SH-SY5Y (cell line): ENCODE data around the gene CDH16.

ENCODE experiments used
- GATA2 ChIP-seq: IDR thresholded peaks from 2 replicates; pipeline ENCODE4 v1.6.1; 2011; ENCODE audit warnings: mild to moderate bottlenecking, low read depth, low read length
- GATA3 ChIP-seq: IDR thresholded peaks from 2 replicates; pipeline ENCODE4 v1.6.1; 2011; ENCODE audit warnings: low read depth, mild to moderate bottlenecking, low read length, moderate library complexity

Gene CDH16

DNA sequence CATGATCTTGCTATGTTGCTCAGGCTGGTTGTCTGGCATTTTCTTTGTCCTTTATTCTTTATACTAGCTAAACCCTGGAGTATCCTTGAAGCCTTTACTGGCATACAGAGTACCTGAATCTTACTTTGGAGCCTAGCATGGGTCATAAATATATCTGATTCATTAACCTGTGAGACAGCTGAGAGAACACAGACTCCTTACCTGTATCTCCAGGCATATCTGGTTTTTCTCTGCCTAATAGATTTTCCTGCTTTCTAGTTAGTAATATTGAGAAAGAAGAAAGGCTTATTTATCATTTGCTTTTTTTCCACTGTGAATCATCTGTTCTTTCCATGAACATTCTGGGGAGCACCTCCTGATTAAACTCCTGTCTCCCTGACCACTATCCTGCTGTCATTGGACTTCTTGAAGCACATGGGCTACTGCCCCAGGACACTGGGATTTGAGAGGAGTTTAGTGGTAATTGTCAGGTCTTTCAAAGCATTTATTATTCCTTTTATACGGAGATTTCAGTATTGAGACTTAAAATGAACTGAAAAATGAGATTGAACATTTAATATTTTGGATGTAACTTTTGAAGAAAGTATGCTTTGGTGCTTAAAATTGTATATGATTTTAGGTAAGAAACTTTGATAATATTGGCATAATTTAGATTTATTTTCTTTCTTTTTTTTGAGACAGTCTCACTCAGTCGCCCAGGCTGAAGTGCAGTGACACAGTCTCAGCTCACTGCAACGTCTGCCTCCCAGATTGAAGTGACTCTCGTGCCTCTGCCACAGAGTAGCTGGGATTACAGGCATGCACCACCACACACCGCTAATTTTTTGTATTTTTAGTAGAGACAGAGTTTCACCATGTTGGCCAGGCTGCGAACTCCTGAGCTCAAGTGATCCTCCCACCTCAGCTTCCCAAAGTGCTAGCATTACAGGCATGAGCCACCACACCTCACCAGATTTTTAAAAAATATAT lies 29.8 kb downstream of the CDH16 start:
- no peak for TF ChIP-seq GATA3
- TF ChIP-seq GATA2 = no peak

DNA sequence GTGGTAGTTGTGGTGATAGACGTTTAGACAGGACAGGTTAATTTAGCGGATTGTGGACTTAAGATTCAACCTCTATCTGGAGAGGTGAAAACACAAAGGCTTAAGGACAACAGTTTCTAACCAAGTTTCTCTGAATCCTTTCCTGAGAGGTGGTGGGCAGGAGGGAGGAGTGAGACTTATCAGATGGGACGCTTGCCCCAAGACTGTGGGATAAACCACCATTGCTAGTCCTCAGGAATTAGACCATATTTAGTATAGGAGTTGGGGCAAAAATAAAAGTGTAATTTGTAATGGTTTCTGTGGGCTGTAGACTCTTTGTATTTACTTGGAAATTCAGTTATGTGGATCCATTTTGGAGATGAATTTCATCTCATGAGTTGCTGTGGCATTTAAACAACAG lies 31.8 kb downstream of the CDH16 start:
- TF ChIP-seq GATA3 = no peak
- no peak for TF ChIP-seq GATA2

DNA sequence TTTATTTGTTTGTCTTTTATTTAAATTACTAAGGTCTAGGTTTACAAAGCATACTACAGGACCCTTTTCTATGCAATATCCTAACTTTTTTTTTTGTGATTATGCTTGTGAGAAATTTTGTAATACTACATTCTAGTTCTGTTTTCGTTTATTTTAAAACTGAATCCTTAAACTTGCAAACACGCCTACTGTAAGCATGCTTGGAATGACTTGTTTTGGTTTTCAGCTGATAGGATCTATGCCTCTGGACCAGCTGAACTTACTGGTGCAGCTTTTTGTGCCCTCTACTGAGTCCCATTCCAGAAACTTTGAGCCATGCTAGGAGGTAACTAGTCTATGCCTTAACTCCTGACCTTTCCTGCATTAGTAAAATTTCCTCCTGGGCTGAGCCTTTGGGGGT lies 32.4 kb downstream of the CDH16 start:
- no peak for TF ChIP-seq GATA2
- no peak for TF ChIP-seq GATA3

DNA sequence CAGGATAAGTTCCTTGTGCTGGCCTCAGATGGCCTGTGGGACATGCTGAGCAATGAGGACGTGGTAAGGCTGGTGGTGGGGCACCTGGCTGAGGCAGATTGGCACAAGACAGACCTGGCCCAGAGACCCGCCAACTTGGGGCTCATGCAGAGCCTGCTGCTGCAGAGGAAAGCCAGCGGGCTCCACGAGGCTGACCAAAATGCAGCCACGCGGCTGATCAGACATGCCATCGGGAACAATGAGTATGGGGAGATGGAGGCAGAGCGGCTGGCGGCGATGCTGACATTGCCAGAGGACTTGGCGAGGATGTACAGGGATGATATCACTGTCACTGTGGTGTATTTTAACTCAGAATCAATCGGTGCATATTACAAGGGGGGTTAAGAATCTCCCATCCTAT lies 33.2 kb downstream of the CDH16 start:
- TF ChIP-seq GATA2 (no peak), GATA3 (no peak)

DNA sequence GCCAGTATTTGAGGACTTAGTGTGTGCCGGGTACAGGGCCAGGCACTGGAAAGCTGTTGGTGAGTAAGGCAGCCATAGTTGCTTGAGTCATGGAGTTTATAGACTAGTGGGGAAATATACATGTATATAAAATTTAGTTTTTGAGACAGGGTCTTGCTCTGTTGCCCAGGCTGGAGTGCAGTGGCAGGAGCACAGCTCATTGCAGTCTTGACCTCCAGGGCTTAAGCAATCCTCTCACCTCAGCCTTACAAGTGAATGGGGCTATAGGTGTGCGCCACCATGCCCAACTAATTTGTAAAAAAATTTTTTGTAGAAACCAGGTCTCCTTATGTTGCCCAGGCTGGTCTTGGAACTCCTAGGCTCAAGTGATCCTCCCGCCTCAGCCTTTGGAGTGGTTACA lies 36.0 kb downstream of the CDH16 start:
- TF ChIP-seq GATA2 = no peak
- no peak for TF ChIP-seq GATA3

DNA sequence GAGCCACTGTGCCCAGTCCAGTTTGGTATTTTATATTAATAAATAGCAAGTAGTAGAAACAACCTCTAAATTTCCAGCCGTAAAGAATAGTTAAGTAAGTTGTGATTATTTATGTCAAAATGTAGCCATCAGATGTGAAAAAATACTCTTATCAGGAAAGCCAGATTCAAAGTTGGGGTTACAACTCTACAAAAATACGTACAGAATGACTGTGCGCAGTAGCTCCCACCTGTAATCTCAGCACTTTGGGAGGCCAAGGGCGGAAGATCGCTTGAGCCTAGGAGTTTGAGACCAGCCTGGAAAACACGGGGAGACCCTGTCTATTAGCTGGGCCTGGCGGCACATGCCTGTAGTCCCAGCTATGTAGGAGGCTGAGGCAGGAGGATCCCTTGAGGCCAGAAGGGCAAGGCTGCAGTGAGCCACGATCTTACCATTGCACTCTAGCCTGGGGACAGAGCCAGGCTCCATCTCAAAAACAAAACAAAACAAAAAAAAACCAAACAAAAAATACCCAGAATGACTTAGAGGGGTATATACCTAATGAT lies 36.6 kb downstream of the CDH16 start:
- TF ChIP-seq GATA3 = no peak
- TF ChIP-seq GATA2 = no peak

DNA sequence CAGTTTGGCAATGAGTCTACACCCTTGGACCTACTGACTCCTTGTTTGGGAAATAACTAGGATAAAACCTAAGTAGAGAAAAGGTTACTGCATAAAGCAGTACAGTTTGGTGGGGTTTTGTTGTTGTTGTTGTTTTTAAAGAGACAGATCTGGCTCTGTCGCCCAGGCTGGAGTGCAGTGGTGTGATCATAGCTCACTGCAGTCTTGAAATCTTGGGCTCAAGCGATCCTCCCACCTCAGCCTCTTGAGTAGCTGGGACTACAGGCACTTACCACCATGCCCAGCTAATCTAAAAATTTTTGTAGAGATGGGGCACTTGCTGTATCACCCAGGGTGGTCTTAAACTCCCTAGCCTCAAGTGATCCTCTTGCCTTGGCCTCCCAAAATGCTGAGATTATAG lies 37.1 kb downstream of the CDH16 start:
- TF ChIP-seq GATA3 = no peak

DNA sequence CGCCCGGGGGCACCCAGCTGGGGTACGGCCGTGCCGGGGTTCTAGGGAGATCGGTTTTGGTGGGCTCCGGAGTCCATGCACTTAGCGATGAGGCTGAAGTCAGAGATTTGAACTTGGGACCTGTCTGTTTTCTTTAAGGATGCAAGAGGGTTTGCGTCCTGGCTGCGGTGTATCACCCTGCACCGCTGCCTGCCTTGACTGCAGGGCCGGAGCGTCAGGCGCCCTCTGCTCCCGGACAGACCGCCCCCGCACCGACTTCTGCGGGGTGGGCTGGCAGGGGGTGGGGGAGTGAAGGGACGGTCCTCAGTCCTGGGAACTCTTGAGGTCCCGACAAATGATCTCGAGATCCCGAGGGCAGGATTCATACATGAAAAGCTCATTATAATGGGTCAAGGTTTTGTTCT lies 37.7 kb downstream of the CDH16 start:
- TF ChIP-seq GATA3 = no peak
- no peak for TF ChIP-seq GATA2

DNA sequence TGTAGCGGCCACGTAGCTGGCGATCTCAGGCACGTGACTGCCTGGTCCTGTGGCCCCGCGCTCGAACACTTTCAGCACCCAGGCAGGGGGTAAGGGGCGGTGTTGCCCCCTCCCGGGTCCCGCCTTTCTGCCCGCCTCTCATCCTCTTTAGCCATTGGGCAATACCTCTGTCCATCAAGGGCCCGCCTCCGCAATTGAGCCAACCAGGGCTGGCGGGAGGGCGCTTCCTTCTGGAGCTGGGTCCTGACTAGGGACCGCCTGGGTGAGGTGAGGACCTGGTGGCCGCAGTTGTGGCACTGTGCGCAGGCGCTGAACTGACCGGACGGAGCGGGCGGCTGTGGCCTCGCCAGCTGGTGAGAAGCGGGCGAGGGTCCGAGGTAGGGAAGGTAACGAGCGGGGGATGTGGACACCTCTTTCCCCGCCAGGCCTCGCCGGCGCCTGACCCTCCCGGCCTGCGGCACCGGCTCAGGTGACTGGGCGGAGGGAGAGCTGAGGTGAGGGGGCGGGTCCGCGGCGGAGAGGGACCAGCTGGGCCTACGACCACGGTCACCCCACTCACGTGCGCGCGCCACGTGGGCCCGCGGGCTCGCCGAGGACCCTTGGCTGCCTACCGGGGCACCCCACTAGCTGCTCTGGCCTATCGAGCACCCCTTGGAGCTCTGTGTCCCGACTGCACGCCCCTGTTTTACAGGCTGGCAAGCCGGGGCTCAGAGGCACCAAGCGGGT lies 38.2 kb downstream of the CDH16 start, which contains the start of gene PDP2:
Gene PDP2 (plus strand): TSS at position 228 of the 726 bp plus-strand sequence. CDS start 3,770 bp downstream, outside the sequence.
- TF ChIP-seq GATA3 = no peak
- no peak for TF ChIP-seq GATA2

DNA sequence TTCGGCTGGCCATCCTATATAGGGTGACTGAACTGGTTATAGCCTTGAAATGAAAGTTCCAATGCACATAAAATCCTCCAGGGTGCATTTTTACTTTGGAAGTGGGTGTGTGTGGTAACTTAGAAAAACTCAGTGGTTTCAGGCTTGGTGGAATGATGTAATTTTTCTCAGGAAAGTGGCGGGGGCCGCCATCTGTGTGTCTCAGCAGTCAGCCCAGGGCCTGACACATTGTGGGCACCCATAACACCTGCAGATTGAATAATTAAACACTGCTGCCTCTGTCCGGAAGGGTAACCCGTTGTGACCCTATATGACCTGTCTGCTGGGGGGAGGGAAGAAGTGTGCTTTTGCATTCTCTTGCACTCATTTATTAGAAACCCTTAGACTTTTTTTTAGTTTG lies 40.6 kb downstream of the CDH16 start:
- no peak for TF ChIP-seq GATA2
- no peak for TF ChIP-seq GATA3

DNA sequence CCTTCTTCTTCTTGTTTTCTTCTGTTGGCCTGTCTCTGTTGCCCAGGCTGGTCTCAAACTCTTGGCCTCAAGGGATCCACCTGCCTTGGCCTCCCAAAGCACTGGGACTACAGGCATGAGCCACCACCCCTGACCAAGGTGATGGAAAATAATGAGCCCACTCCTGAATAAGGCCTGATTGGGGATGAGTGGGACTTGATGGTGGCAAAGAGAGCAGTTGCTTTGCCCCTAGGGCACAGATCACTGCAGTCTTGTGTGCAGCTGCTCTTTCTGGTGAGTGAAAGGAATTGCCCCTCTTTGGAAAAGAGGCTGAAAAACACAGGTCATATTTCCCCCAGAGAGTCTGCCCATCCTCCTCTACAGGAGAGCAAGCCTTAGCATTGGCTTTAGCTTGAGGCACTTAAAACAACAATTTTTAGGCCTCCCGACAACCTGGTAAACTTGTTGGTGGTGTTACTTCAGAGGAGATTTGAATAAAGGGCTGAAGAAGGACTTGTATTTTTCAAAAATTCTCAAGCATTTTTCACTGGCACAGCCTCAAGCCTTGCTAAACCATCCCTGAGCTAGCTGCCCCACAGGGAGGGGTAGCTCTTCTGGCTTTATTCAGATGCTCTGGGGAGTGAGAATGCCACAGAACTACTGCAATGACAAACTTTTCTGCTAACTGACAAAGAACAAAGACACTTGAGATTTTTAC lies 44.5 kb downstream of the CDH16 start:
- TF ChIP-seq GATA3 = no peak
- no peak for TF ChIP-seq GATA2

DNA sequence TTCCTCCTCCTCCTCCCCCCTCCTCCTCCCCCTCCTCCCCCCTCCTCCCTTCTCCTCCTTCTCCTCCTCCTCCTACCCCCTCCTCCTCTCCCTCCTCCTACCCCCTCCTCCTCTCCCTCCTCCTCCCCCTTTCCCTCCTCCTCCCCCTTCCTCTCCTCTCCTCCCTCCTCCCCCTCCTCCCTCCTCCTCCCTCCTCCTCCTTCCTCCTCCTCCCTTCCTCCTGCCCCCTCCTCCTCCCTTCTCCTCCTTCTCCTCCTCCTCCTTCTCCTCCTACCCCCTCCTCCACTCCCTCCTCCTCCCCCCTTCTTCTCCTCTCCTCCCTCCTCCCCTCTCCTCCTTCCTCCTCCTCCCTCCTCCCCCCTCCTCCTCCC lies 45.0 kb downstream of the CDH16 start:
- TF ChIP-seq GATA3 (no peak), GATA2 (no peak)

DNA sequence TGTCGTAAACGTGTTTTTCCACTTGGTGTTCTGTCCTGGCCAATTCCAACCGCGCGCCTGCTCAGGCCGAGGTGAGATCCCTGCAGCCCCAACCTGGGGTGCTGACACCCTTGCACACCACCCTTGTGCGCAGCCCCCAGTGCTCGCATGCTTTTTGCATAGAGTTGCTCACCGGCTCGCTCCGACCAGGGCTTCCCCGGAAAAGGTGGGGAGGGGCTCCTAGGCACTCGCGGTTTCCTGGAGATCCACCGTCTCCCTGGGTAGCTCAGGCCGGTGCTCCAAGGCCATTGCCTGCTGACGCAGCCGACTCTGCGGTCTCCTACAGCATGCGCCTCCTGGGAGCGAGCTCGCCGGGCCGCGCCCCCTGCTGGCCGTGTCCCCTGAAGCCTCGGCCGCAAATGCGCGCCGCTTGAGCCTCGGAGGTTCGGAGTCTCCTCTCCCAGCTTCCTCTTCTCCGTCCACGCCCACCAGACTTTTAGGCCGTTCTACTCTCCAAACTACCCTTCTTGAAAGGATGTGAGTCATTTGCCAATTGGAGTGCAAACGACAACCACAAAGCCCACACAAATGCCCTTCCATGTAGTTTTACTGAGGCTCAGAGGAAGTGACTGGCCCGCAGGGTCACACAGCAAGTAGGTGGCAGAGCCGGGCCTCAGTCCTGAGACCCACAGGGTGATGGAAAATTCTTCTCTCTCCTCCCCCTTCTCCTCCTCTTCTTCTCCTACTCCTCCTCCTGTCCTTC lies 45.6 kb downstream of the CDH16 start:
- no peak for TF ChIP-seq GATA2
- no peak for TF ChIP-seq GATA3

DNA sequence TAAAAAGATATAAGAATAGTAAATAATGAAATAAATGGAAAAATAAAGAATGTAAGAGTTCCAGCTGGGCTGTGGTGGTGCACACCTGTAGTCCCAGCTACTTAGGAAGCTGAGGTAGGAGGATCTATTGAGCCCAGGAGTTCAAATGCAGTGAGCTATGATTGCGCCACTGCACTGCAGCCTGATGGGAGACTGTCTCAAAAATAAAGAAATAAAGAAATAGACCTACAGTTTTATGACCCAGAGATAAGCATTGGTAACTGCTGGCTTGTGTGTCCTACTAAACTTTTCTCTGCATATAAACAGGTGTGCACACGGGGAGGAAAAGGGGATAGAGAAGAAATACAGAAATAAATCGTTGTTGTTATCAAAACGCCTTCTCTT lies 46.1 kb downstream of the CDH16 start:
- TF ChIP-seq GATA2 (no peak), GATA3 (no peak)

DNA sequence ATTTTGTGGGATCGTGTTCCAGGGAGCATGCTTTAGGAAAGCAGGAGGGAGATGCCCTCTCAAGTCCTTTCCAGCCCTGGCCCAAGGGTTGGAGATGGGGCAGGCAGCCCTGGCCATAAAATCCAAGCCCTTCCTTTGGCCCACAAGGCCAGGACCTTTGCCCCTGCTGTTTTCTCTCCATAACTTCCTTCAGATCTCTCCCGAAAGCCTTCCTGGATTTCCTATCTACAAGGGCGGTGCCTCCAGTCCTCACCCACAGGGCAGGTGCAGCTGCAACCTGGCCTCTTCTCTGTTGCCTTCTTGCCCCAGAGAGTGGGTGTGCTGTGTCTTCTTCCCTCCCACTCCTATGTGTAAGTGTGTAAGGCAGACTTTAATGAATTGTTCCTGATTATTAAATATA lies 46.8 kb downstream of the CDH16 start:
- TF ChIP-seq GATA2 (no peak), GATA3 (no peak)

DNA sequence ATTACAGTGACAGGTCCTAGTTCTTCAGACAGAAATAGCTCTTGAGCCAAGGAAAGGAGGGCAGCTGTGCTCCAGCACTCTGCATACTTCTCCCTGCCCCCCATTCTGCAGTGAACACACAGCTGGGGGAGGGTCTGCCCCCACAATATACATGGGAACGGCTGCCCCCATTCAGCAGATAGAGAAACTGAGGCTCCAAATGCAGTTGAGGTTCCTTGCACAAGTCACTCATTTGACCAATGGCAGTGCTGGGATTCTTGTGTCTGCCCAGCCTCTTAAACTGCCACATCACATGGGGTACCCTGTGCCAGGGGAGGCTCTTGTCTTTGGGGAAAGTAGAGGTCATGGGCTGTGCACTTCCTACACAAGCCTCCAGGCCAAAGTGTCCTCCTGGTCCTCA lies 49.3 kb downstream of the CDH16 start:
- TF ChIP-seq GATA3 (no peak), GATA2 (no peak)
